Naive thymus-derived CD8-positive, alpha-beta T cell (primary cell): ENCODE measurements around the gene NOXA1. TPM values are rescaled to one million over a fixed set of nuclear protein-coding genes. Genes with fewer than 3 reads are reported as not detected.

Experiments
- microRNA-seq: library from miRNA; unstranded; fragments of <30 nt; microRNA quantifications from one replicate; pipeline ENCODE4 v1.2.0, GENCODE V29; 2022; ENCODE audit warnings: borderline microRNAs expressed
- polyA plus RNA-seq, 3 donors: library from polyadenylated mRNA; unstranded; fragments of 300-500 nt; fragmentation: Illumina TruSeq; gene quantifications; one replicate each; pipeline ENCODE4 v1.2.3, GENCODE V29; 2021
- total RNA-seq, 8 experiments: library from RNA in 2 of 8; stranded (reverse) in 2 of 8; gene quantifications; one replicate each; pipeline ENCODE4 v1.2.3 and lab custom pipeline; 2021 to 2026

The NOXA1 gene
- total and polyA plus RNA-seq, 5 experiments from 2014 or later: 0.75 to 4.5 (median 1.1) TPM

Small RNA genes within 50 kb of the gene (microRNA-seq; reads per million reads assigned to microRNA genes)
- gene MIR7114: not detected

Other genes starting within 250 kb of the NOXA1 start
- 100 to 1,000 TPM; 143 to 146 TPM for gene ANAPC2, start 234.8 kb upstream of the NOXA1 start, total RNA-seq
- 1 to 10 TPM; 3.4 to 5.9 (median 4.3) TPM for gene ANAPC2, start 234.8 kb upstream of the NOXA1 start, polyA plus RNA-seq
- 10 to 100 TPM; 39.2 to 43.4 TPM for gene SSNA1, start 234.7 kb upstream of the NOXA1 start, total RNA-seq
- 100 to 1,000 TPM in 2 of 3 donors, 10 to 100 TPM in 1; 97.8 to 123 (median 119) TPM for gene SSNA1, start 234.7 kb upstream of the NOXA1 start, polyA plus RNA-seq
- 10 to 100 TPM; 10.1 TPM for gene TPRN, start 222.7 kb upstream of the NOXA1 start, total RNA-seq
- under 1 TPM; 0.15 to 0.42 (median 0.39) TPM for gene TPRN, start 222.7 kb upstream of the NOXA1 start, polyA plus RNA-seq
- 10 to 100 TPM; 42.7 to 43.0 TPM for gene TMEM203, start 217.7 kb upstream of the NOXA1 start, total RNA-seq
- 100 to 1,000 TPM; 128 to 163 (median 155) TPM for gene TMEM203, start 217.7 kb upstream of the NOXA1 start, polyA plus RNA-seq
- 10 to 100 TPM; 35.0 to 39.8 TPM for gene NDOR1, start 217.7 kb upstream of the NOXA1 start, total RNA-seq
- 1 to 10 TPM; 2.4 to 9.5 (median 5.7) TPM for gene NDOR1, start 217.7 kb upstream of the NOXA1 start, polyA plus RNA-seq
- gene RNF208, start 201.2 kb upstream of the NOXA1 start, total RNA-seq: 1 to 10 TPM in 1 of 2 experiments, under 1 TPM in 1; 0.91 to 1.7 TPM
- gene RNF208, start 201.2 kb upstream of the NOXA1 start, polyA plus RNA-seq: not detected
- under 1 TPM; 0.30 to 0.47 TPM for gene CYSRT1, start 198.2 kb upstream of the NOXA1 start, total RNA-seq
- not detected for gene CYSRT1, start 198.2 kb upstream of the NOXA1 start, polyA plus RNA-seq
- gene RNF224, start 195.9 kb upstream of the NOXA1 start, total RNA-seq: under 1 TPM in 1 of 2 experiments, not detected in 1; 0.21 TPM
- gene RNF224, start 195.9 kb upstream of the NOXA1 start, polyA plus RNA-seq: not detected
- gene SLC34A3, start 192.5 kb upstream of the NOXA1 start, total RNA-seq: not detected
- gene SLC34A3, start 192.5 kb upstream of the NOXA1 start, polyA plus RNA-seq: not detected
- 10 to 100 TPM; 60.2 TPM for gene TUBB4B, start 182.1 kb upstream of the NOXA1 start, total RNA-seq
- 10 to 100 TPM; 10.8 to 23.4 (median 22.5) TPM for gene TUBB4B, start 182.1 kb upstream of the NOXA1 start, polyA plus RNA-seq
- gene STPG3, start 172.1 kb upstream of the NOXA1 start, total RNA-seq: not detected
- gene STPG3, start 172.1 kb upstream of the NOXA1 start, polyA plus RNA-seq: not detected
- 10 to 100 TPM; 42.4 to 45.9 TPM for gene NELFB, start 168.1 kb upstream of the NOXA1 start, total RNA-seq
- 10 to 100 TPM; 20.4 to 29.7 (median 25.0) TPM for gene NELFB, start 168.1 kb upstream of the NOXA1 start, polyA plus RNA-seq
- gene TOR4A, start 145.7 kb upstream of the NOXA1 start, total RNA-seq: 1 to 10 TPM in 1 of 2 experiments, under 1 TPM in 1; 0.91 to 1.4 TPM
- gene TOR4A, start 145.7 kb upstream of the NOXA1 start, polyA plus RNA-seq: under 1 TPM in 2 of 3 donors, not detected in 1; 0.12 to 0.15 TPM
- 1 to 10 TPM; 2.4 to 2.5 TPM for gene NRARP, start 121.1 kb upstream of the NOXA1 start, total RNA-seq
- not detected for gene NRARP, start 121.1 kb upstream of the NOXA1 start, polyA plus RNA-seq
- gene EXD3, start 231 bp upstream of the NOXA1 start, total RNA-seq: 10 to 100 TPM; 26.4 to 28.3 TPM
- 1 to 10 TPM; 2.6 to 4.3 (median 3.9) TPM for gene EXD3, start 231 bp upstream of the NOXA1 start, polyA plus RNA-seq
- gene ENTPD8, start 18.0 kb downstream of the NOXA1 start, total RNA-seq: not detected
- gene ENTPD8, start 18.0 kb downstream of the NOXA1 start, polyA plus RNA-seq: not detected
- 10 to 100 TPM; 19.1 to 19.3 TPM for gene NSMF, start 35.9 kb downstream of the NOXA1 start, total RNA-seq
- 10 to 100 TPM in 1 of 3 donors, 1 to 10 TPM in 2; 7.7 to 14.7 (median 8.2) TPM for gene NSMF, start 35.9 kb downstream of the NOXA1 start, polyA plus RNA-seq
- gene PNPLA7, start 127.0 kb downstream of the NOXA1 start, total RNA-seq: 10 to 100 TPM; 14.5 to 15.7 TPM
- 1 to 10 TPM; 1.2 to 2.3 (median 1.9) TPM for gene PNPLA7, start 127.0 kb downstream of the NOXA1 start, polyA plus RNA-seq
- gene MRPL41, start 128.5 kb downstream of the NOXA1 start, total RNA-seq: 100 to 1,000 TPM in 1 of 2 experiments, 10 to 100 TPM in 1; 93.5 to 104 TPM
- gene MRPL41, start 128.5 kb downstream of the NOXA1 start, polyA plus RNA-seq: 10 to 100 TPM; 36.7 to 46.5 (median 43.0) TPM
- gene DPH7, start 155.5 kb downstream of the NOXA1 start, total RNA-seq: 10 to 100 TPM; 76.9 to 80.7 TPM
- gene DPH7, start 155.5 kb downstream of the NOXA1 start, polyA plus RNA-seq: 10 to 100 TPM; 26.2 to 32.8 (median 29.8) TPM
- 10 to 100 TPM; 25.5 to 27.5 TPM for gene ZMYND19, start 167.1 kb downstream of the NOXA1 start, total RNA-seq
- 10 to 100 TPM in 1 of 3 donors, 1 to 10 TPM in 2; 5.5 to 15.7 (median 7.7) TPM for gene ZMYND19, start 167.1 kb downstream of the NOXA1 start, polyA plus RNA-seq
- gene ARRDC1, start 182.3 kb downstream of the NOXA1 start, total RNA-seq: 10 to 100 TPM; 83.2 to 86.8 TPM
- gene ARRDC1, start 182.3 kb downstream of the NOXA1 start, polyA plus RNA-seq: 10 to 100 TPM; 27.2 to 42.4 (median 32.9) TPM
- gene EHMT1, start 195.6 kb downstream of the NOXA1 start, total RNA-seq: 100 to 1,000 TPM; 111 to 113 TPM
- gene EHMT1, start 195.6 kb downstream of the NOXA1 start, polyA plus RNA-seq: 10 to 100 TPM; 20.9 to 34.4 (median 23.0) TPM